ENCODE results near the gene PSMA5.

PSMA5 gene

DNA sequence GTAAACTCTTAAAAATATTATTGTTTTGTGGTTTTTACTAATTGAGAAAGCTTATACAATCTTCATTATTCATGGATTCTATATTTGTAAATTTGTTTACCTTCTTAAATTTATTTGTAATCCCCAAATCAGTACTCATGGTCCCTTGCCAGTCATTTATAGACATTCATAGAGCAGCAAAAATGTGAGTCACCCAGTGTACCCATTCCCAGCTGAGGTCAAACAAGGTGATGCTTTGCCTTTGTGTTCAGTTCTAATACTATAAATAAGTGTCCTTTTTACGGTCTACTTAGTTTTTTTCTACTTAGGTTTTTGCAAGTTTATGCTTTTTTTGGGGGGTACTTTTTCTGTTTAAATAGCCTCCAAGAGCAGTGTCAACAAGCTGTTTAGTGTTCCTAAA, 64.6 kb downstream of the PSMA5 start:
- DNase-seq = no peak

DNA sequence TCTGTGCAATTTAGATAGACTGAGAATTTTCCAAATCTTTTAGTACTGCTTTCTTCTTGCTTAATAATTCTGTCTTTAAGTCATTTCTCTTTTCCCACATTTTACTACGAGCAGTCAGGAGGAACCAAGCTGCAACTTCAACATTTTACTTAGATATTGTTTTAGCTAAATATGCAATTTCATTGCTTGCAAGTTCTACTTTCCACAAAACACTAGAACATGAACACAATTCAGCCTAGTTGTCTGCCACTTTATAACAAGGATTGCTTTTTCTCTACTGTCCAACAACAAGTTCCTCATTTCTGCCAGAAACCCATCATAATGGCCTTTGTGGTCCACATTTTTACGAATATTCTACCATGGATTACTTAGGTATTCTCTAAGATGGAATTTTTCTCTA, 65.2 kb downstream of the PSMA5 start:
- no peak for DNase-seq

DNA sequence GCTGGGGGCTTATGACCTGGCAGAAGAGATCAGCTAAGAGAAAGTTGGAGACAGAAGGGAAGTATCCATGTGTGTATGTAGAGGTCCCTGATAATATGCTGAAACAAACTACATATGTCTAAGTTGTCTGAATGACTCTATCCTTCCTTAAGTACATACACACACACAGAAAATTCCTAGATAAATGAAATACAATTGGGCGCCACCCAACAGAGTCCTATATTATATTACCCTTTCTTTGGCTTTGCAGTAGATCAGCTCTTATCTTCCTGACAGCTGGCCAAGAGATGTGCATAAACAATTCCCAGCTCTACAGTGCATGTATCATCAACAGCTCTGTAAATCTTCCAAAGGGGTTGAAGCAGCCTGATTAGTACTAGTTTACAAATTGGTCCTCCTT, 68.6 kb downstream of the PSMA5 start:
- no peak for DNase-seq

DNA sequence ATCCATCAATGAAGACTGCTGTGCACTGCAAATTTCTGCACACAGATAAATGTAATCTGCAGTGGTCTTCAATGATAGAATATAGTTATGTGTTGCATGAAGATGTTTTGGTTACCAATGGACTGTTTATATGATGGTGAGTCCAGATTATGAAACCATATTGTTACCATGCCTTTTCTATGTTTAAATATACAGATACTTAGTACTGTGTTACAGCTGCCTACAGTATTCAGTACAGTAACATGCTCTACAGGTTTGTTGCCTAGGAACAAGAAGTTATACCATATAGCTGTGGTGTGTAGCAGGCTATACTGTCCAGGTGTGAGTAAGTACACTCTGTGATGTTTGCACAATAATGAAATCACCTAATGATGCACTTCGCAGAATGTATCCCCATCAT, 69.3 kb downstream of the PSMA5 start:
- no peak for DNase-seq

DNA sequence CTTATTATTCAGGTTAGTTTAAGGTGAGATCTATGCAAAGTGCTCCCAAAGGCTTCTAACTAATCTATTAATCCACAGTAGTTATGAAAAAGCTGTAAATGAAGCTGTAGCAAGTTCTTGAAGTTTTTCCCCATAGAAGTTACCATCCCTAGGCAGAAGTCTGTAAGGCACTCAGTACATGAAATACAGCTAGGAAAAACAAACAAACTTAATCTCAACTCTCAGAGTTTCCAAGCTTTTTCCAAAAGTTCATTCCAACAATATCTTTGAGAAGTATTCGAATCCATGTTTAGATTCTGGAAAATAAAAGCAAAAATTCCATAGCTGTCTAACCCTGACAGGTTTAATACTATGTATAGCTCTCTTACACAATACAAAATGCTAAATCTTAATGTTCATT, 69.7 kb downstream of the PSMA5 start:
- DNase-seq = no peak

DNA sequence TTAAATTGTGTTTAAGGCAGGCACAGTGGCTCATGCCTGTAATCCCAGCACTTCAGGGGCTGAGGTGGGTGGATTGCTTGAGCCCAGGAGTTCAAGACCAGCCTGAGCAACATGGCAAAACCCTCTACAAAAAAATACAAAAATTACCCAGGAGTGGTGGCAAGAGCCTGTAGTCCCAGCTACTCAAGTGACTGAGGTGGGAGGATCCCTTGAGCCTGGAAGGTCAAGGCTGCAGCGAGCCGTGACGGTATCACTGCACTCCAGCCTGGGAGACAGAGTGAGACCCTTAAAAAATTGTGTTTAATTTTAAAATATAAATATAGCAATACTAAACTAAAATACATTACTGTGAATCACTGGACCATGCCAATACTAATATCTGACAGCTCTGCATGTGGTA, 71.3 kb downstream of the PSMA5 start:
- DNase-seq = no peak

DNA sequence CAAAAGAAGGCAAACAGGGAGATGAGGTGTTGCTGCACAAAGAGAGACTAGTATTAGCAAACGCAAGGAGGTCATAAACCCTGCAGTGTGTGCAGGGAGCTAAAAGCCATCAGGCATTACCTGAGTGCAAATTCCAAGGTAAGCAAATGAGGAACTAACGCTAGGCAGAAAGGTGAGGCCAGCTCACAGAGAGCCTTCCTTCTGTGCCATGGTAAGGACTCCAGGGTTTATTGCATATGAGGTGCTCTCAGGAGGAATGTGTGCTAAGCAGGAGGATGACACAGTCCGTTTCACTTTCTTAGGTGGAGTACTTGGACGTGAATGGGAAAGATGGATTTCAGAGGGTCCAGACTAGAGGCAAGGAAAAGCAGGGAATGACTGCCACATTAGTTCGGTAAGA, 74.8 kb downstream of the PSMA5 start:
- no peak for DNase-seq

DNA sequence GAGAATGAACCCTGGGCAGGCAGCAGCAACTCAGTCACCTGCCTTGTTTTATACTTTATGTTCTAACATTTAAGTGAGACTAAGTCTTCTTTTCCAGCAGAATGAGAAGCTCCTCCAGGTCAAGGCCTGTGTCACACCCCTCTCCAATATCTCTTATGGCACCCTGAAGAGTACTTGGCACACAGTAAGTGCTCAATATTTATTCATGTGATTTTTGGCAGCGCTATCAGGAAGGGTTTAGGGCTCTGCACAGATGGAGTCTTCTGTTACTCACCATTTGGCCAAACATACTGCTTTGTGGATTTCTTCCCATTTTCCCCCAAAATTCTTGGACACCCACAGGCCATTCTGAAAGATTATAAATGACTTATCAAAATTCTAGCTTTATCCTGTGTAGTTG, 75.6 kb downstream of the PSMA5 start:
- no peak for DNase-seq

DNA sequence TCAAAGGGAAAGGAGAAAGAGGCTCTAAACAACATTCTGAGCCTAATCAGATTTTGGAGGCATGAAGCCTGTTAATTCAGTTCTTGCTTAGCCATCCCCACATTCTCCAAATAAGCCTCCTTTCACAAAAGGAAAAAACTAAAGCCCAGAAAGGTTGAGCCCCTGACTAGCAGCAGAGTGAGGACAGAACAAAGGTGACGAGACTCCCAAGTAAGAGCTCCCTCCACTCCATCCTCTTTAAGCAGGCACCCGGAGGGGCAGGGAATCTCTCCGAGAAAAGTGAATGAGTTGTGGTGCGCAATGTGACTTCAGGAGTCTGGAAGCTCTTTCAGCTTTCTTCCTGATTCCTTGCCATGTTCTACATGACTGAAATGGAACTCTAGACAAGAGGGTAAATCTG, 76.1 kb downstream of the PSMA5 start:
- no peak for DNase-seq
